GM18873 (cell line): ENCODE measurements around the gene COQ10A.

Source experiments
- ATAC-seq: cut with Tn5 transposase; IDR thresholded peaks from one replicate; pipeline ENCODE4 v1.9.1; 2021; ENCODE audit warnings: mild to moderate bottlenecking, moderate library complexity, moderate number of reproducible peaks; ENCODE audit not compliant: unreplicated experiment, low FRiP score

COQ10A gene

GRCh38 chr12:56308714-56309113 is 42.0 kb downstream of the COQ10A start:
- no peak for ATAC-seq

- no peak for ATAC-seq
These were observed 44.3 kb downstream of the COQ10A start for GRCh38 chr12:56311003-56311402.

GRCh38 chr12:56315249-56315621 is 48.5 kb downstream of the COQ10A start:
- no peak for ATAC-seq

- peak; percentile 89 for ATAC-seq
These were observed 49.1 kb downstream of the COQ10A start, which contains the start of gene CNPY2 for GRCh38 chr12:56315622-56316473. Gene CNPY2, minus strand, starts transcription at chr12:56315988. Its CDS starts 771 bp downstream, at chr12:56315217.

GRCh38 chr12:56317675-56318074 is 50.9 kb downstream of the COQ10A start:
- ATAC-seq: no peak
